HG02571 (cell line): ENCODE data around the gene ATXN3L.
"Not testable (repeated sequence)": the region's sequence is repeated elsewhere in the genome, so short reads cannot be mapped to it uniquely, and the experiment has no call there.

Experiments
- ATAC-seq: cut with Tn5 transposase; IDR thresholded peaks from one replicate; pipeline ENCODE4 v1.9.1; 2021; ENCODE audit warnings: mild to moderate bottlenecking, moderate library complexity; ENCODE audit not compliant: unreplicated experiment

The ATXN3L gene

GRCh38 chrX:13307041-13307440 is 12.8 kb downstream of the ATXN3L start:
- no peak for ATAC-seq

DNA sequence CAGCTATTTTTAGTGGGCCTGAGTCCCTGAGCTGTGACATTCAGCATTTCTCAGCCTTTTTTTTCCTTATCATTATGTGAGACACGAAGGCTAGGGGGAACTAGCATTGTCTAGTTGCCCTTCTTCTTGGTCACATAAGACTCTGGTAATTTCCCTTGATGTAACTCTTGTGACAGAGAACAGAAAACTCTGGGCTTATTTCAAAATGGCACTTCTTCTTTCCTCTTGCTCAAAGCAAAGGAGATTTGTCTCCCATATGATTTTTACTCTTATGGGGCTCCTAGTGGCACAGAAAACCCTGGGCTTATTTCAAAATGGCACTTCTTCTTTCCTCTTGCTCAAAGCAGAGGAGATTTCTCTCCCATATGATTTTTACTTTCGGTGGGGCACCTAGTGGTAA is 14.7 kb downstream of the ATXN3L start:
- no peak for ATAC-seq

- ATAC-seq = no peak
Measured at GRCh38 chrX:13304052-13304451, 15.8 kb downstream of the ATXN3L start.

DNA sequence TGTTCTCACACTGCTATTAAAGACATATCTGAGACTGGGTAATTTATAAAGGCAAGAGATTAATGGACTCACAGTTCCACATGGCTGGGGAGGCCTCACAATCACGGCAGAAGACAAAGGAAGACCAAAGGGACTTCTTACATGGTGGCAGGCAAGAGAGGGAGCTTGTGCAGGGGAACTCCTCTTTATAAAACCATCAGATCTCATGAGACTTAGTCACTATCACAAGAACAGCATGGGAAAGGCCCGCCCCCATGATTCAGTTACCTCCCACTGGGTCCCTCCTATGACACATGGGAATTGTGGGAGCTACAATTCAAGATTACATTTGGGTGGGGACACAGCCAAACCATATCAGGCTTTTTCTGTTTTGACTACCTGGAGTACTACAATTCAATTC is 16.6 kb downstream of the ATXN3L start:
- not testable (repeated sequence) for ATAC-seq

- ATAC-seq = no peak
Measured at GRCh38 chrX:13298836-13299235, 21.0 kb downstream of the ATXN3L start.

- no peak for ATAC-seq
Measured at GRCh38 chrX:13295841-13296240, 24.0 kb downstream of the ATXN3L start.

DNA sequence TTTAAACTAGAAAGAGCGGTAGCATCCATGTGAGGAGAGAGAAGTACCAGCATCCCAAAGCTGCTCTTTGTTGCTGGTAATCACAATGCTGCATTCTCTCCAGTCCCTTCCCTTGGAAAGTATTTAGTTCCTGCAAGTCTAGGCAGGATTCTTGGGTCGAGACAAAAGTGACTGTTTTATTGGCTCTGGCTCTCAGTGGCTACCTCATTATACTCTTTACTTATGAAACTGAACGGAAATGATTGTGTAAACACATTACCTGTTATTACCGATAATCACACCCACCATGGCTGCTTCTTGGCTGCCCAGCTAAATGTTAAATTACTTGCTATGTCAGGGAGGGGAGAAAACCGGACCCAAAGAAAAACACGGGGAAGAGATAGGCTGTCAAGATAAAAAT is 26.2 kb downstream of the ATXN3L start:
- no peak for ATAC-seq

DNA sequence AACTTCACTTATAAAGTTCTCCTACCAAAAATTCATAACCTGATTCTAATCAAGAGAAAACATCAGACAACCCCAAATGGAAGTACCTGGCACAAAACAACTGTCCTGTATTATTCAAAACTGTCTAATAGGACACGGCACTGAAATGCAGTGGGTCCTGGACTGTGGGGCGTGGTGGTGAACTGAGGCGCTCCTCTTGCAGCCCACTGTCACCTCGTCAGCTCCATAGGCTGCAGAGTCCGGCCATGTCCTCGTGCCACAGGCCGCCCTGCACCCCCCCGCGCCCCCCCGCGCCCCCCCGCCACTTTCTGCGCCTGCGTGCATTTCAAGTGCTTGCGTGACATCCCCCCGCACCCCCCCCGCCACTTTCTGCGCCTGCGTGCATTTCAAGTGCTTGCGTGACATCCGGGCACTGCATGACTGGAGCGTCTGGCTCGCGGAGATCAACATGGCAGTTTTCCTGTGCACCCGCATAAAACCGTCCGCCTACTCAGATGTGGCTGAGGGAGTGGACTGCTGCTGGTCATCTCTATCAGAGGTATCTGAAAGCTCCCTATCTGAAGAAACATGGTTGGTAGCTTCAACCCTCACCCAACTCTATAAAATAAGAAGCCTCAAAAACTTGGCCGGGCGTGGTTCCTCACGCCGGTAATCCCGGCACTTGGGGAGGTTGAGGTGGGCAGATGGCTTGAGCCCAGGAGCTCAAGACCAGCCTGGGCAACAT is 28.8 kb downstream of the ATXN3L start:
- ATAC-seq = no peak

DNA sequence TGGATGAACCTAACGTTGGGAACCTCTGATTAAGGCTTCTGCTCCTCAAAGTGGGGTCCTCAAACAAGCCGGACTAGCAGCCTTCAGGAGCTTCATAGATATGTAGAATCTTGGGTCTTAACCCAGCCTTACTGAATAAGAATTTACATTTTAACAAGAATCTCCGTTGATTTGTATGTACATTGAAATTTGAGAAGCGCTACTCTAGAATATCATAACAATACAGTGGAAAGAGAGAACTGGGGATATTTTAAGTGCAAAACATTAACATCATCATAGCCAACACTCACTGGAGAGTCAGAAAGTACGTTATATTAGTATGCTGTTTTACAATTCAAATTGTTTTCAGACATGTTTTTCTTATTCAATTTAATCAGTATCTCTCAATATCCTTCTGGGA is 31.2 kb downstream of the ATXN3L start:
- no peak for ATAC-seq

DNA sequence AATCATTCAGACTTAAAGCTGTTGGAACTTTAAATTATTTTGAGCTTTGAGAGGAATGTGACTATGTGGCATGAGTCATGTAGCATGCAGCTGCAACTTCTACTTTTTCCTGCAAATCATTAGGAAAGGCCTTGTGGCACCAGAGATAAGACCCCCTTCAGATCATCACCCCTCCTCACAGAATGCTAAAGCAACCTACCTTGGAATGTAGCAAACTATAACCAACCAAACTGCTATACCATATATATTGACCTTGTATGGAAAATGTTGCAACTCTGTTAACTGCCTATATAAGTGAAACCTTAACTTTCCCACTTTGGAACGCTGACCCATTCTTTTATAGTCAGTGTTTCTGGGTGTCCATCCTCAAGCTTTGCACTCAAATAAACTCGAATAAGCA is 32.0 kb downstream of the ATXN3L start:
- ATAC-seq = no peak

DNA sequence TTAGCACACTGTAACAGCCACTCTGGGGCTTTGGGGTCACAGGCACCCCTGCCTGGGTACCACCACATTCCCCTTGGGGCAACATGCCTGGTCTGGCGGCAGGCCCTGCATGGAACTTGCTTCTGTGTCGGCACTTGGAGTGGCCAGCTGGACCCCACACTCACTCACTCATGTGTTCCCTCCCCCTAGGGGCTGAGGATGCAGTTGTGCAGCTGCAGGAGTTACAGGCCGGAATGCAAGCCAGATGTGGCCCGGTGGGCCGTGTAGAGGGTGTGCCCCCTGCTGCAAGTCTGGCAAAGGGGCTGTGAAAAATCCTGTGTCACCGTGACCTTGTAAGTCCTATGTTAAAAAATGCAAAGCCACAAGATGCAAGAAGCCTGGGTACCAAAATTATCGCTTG is 34.2 kb downstream of the ATXN3L start:
- ATAC-seq = no peak

- ATAC-seq = no peak
Measured at GRCh38 chrX:13285229-13285628, 34.6 kb downstream of the ATXN3L start.

DNA sequence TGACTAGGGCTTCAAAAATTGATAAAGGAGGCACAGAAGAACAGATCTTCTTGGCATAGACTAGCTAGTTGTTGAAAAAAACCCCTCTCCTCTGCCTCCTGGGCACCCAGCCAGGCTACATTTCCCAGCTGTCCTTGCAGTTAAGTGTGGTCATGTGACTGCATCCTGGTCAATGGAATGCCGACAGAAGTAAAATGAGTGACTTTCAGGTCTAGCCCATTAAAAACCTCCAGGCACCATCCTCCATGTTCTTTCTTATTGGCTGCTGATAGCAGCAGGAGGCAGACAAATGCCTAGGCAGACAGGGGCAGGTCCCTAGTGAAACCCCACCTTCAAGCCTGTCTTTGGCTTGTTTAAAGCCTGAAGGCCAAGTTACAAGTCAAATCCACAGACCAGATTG is 35.3 kb downstream of the ATXN3L start:
- no peak for ATAC-seq

DNA sequence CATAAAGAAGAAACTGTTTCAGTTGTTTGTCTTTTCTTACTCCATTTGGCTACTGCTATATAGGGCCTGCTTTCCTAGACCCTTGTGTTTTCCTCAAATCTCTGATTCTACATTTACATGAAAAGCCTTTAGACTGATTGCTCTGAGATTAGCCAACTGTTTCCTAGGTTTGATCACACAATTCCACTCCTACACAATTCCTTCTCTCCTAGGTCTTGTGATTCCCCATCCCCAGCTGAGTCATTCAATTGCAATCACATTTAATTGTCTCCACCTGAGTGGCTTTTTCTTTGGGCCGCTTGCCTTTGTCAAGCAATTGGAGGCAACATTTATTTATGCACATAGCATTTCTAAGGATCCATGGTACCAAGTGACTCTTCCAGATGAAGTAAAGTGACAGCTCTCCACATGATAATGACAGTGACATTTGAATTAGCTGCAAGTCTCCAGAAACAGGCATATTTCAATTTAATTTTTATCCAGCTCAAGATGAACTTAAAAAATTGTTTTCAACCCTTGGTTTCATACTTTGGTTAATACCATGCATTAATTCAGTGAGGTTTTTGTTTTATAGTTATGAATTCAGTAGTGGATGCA is 35.8 kb downstream of the ATXN3L start:
- no peak for ATAC-seq

- ATAC-seq = no peak
Measured at GRCh38 chrX:13283512-13283911, 36.3 kb downstream of the ATXN3L start.

DNA sequence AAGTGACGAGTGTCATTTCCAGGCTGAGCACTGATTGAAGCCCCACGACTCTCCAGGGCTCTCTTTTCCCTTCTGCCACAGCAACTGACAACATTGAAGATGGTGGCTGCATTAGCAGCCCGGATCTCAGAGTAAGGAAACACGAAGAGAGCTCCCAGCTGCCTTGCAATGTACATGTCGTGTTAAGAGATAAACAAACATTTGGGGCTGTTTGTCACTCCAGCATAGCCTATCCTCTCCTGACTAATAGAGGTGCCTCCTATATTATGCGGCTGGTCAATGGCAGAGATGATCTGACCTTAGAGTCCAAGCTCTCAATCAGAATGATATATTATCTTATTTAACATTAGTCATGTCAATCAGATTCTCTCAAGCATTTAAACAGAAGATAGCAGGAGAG is 38.6 kb downstream of the ATXN3L start:
- ATAC-seq = no peak

DNA sequence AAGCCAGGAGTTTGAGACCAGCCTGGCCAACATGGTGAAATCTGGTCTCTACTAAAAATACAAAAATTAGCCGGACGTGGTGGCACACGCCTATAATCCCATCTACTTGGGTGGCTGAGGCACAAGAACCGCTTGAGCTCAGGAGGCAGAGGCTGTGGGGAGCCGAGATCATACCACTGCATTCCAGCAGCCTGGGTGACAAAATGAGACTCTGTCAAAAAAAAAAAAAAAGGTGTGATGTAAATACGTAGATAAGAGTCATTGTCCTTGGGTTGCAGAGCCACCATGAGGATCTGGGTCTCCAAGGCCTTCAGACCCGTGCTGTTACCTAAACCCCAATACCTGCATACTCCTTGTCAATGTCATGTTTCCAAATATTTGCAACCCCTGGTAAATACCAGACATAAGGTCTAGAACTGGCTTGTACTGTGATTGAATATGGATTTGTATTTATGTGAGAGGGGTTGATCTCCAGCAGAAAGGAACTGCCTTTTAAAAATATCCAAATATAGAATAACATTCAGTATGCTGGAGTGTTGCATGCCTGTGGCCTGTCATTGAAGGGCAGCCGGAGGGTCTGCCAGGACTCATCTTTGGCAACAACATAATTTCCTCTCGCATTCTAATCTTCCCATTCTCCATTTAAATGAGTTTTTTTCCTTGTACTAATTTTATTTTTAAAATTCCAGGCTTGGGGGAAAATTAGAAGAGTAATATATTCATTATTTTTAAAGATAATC is 40.4 kb downstream of the ATXN3L start:
- no peak for ATAC-seq

GRCh38 chrX:13277539-13277938 is 42.3 kb downstream of the ATXN3L start:
- no peak for ATAC-seq

DNA sequence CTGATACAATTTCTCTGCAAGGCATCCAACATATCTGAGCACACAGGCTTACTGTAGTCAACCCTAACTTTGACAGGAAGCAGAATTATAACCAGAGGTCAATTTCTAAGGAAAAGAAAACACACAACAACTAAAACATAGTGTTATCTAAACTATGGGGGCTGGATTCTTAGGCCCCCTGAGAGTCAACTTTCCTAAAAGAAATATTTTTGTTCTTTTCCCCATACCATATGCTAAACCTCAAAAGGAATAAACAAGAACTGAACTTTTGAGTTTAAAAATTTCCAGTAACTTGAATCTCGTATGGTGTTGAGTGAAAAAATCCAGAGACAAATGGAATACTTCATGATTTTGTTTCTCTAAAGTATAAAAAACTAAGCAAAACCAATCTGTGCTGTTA is 42.9 kb downstream of the ATXN3L start:
- no peak for ATAC-seq

GRCh38 chrX:13275031-13275430 is 44.8 kb downstream of the ATXN3L start:
- ATAC-seq = no peak

- ATAC-seq = no peak
Measured at GRCh38 chrX:13272426-13272825, 47.4 kb downstream of the ATXN3L start.

DNA sequence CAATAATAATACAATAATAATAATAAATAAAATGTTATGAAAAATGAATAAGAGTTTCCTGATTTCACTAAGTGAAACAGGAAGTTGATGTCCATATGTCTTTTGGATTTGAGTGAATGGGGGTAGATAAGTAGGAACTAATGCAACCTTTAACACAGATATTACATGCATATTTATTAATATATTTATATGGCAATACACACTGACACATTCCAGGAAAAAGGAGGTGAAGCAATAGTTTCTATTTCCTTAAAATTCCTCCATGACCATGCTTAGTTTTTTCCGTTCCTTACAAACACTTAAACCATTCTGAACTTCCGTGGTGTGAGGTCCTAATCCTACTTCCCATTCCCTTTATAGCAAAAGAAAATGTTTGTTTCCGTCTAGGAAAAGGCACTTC is 48.3 kb downstream of the ATXN3L start:
- no peak for ATAC-seq
